ENCODE measurements around the gene PXN.

PXN gene

GRCh38 chr12:120170631-120171030 lies 94.9 kb downstream of the PXN start:
- no peak for DNase-seq (ENCODE audit: low read depth)
- no peak for TF ChIP-seq CTCF (conservative IDR thresholded peaks at IDR 0.05; ENCODE audit: low read depth, low read length)
- no peak overlapping the region for H3K4me3 ChIP-seq (ENCODE audit: low read depth, low read length)

GRCh38 chr12:120169946-120170345 lies 95.6 kb downstream of the PXN start:
- DNase-seq (ENCODE audit: low read depth), result no peak
- H3K4me3 ChIP-seq (ENCODE audit: low read depth, low read length), result no peak overlapping the region
- TF ChIP-seq CTCF (conservative IDR thresholded peaks at IDR 0.05; ENCODE audit: low read depth, low read length), result no peak

GRCh38 chr12:120168337-120168736 lies 97.2 kb downstream of the PXN start:
- DNase-seq (ENCODE audit: low read depth), result no peak
- no peak for TF ChIP-seq CTCF (conservative IDR thresholded peaks at IDR 0.05; ENCODE audit: low read depth, low read length)
- no peak overlapping the region for H3K4me3 ChIP-seq (ENCODE audit: low read depth, low read length)

GRCh38 chr12:120167529-120168095 lies 97.9 kb downstream of the PXN start:
- H3K4me3 ChIP-seq (ENCODE audit: low read depth, low read length), result no peak overlapping the region
- TF ChIP-seq CTCF (conservative IDR thresholded peaks at IDR 0.05; ENCODE audit: low read depth, low read length), result no peak
- DNase-seq (ENCODE audit: low read depth), result no peak

- no peak for DNase-seq (ENCODE audit: low read depth)
- no peak for TF ChIP-seq CTCF (conservative IDR thresholded peaks at IDR 0.05; ENCODE audit: low read depth, low read length)
- H3K4me3 ChIP-seq (ENCODE audit: low read depth, low read length), result no peak overlapping the region
Observed at GRCh38 chr12:120164293-120164692, 101.2 kb downstream of the PXN start.

- no peak for TF ChIP-seq CTCF (conservative IDR thresholded peaks at IDR 0.05; ENCODE audit: low read depth, low read length)
- DNase-seq (ENCODE audit: low read depth), result no peak
- H3K4me3 ChIP-seq (ENCODE audit: low read depth, low read length), result no peak overlapping the region
Observed at GRCh38 chr12:120162763-120163162, 102.8 kb downstream of the PXN start.

- no peak overlapping the region for H3K4me3 ChIP-seq (ENCODE audit: low read depth, low read length)
- TF ChIP-seq CTCF (conservative IDR thresholded peaks at IDR 0.05; ENCODE audit: low read depth, low read length), result no peak
- no peak for DNase-seq (ENCODE audit: low read depth)
Observed at GRCh38 chr12:120161852-120162251, 103.7 kb downstream of the PXN start.

Data from choroid plexus epithelial cell (primary cell).